ENCODE measurements around the gene SCFD2. TPM values are rescaled to one million over a fixed set of nuclear protein-coding genes. Genes with fewer than 3 reads are reported as not detected.

Gene SCFD2
- total and polyA plus RNA-seq, 9 donors = 5.1 to 42.1 (median 13.5) TPM

DNA sequence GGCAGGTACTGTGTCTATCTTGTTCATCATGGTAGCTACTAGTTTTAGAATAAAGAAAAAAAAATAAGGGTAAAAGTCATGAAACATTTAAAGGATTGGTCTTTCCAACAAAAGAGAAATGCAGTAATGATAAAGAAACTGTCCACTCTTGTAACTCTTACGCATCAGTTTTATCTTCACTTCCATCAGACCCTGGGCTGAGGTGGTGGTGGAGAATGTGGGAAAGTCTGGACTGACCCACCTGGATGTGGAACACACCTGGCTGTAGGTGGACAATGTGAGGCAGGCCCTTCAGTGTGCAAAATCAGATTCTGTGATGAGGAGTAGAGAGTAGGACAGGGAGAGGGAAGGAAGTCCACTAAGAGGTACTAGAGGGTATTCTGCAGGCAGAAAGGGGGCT, 375.2 kb downstream of the SCFD2 start:
- Histone ChIP-seq H3K27me3 (no peaks in the 10 kb centered on the region), H3K4me1 (ENCODE audit: insufficient read depth) (peaks cover 25% of the 10 kb centered on the region), H3K36me3 (no peaks in the 10 kb centered on the region), H3K27ac (no peak overlapping the region), H3K9me3 (no peaks in the 10 kb centered on the region), H3K4me3 (no peak overlapping the region)
- intact Hi-C loops (cut with DNase I) = no loop called here
- TF ChIP-seq EP300 (IDR thresholded peaks at IDR 0.05) (no peak), POLR2A (IDR thresholded peaks at IDR 0.05) (no peak)
- TF ChIP-seq, protein P1, sequence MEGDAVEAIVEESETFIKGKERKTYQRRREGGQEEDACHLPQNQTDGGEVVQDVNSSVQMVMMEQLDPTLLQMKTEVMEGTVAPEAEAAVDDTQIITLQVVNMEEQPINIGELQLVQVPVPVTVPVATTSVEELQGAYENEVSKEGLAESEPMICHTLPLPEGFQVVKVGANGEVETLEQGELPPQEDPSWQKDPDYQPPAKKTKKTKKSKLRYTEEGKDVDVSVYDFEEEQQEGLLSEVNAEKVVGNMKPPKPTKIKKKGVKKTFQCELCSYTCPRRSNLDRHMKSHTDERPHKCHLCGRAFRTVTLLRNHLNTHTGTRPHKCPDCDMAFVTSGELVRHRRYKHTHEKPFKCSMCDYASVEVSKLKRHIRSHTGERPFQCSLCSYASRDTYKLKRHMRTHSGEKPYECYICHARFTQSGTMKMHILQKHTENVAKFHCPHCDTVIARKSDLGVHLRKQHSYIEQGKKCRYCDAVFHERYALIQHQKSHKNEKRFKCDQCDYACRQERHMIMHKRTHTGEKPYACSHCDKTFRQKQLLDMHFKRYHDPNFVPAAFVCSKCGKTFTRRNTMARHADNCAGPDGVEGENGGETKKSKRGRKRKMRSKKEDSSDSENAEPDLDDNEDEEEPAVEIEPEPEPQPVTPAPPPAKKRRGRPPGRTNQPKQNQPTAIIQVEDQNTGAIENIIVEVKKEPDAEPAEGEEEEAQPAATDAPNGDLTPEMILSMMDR (IDR thresholded peaks at IDR 0.05) = no peak
- WGBS, 3 donors = 93 to 100% (median 98%) methylated on average over 1 of the region's 1 CpG
- DNase-seq = no peak

DNA sequence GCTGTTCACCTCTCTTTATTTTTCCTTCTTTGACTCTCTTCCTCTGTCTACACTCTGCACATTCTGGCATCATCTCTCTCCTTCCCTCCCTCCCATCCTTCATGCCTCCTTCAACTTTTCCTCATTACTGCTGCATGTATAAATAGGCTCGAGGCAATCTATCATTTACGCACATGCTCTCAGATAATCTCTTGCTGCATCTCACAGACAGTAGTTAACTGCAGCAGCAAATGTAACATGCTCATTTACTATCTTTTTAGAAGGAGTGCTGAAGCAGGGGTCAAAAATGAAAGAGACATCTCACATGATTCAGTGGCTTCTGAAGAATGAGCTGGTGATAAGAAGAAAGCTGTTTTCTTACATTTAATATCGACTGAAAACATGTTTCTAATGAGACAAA, 376.0 kb downstream of the SCFD2 start:
- TF ChIP-seq POLR2A (IDR thresholded peaks at IDR 0.05) = no peak
- TF ChIP-seq, protein P1 (IDR thresholded peaks at IDR 0.05) = no peak
- TF ChIP-seq EP300 (IDR thresholded peaks at IDR 0.05) = no peak
- WGBS, 3 donors = 12 to 14% (median 13%) methylated on average over 3 of the region's 3 CpGs
- peaks cover 21% of the 10 kb centered on the region for H3K4me1 ChIP-seq (ENCODE audit: insufficient read depth)
- no peak for DNase-seq
- H3K36me3 ChIP-seq = no peaks in the 10 kb centered on the region
- H3K27ac ChIP-seq = no peak overlapping the region
- no peaks in the 10 kb centered on the region for H3K27me3 ChIP-seq
- intact Hi-C loops (cut with DNase I) = loop anchor here in 2 of 4 donors (10.0 kb wide), 4 partner anchors 125 to 755 kb away; partner anchors contain the start of gene RASL11B (in 1 of the 2)
- H3K9me3 ChIP-seq = no peaks in the 10 kb centered on the region
- no peak overlapping the region for H3K4me3 ChIP-seq

DNA sequence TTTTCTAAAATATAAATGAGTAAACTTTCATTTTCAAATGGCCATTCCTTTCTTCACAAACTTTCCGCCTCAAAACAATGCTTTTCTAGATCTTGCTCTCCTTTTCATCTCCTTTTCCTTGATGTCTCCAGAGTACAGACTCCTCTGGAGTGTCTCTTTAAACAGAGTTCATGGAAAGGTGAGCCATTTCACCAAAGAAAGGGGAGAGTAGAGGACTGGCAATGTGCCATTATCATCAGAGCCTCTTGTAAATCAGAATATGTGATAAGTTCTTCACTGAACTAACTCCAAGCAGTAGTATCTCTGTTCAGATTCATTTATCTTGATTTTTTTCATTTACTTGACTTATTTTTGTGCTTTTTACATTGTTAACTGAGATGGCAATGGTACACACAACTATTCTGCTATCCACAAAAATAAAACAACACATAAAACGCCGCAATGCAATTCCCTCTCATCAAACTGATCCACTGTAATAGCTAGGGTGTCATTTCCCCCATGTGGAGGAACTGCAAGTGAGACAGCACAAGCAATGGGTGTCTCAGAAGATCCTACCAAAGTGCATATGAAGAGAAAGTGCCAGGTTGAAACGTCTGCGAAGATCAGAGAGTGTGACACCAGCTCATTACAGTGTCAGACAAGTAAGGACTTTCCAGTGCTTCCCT, 378.3 kb downstream of the SCFD2 start:
- Histone ChIP-seq H3K9me3 (no peaks in the 10 kb centered on the region), H3K4me1 (ENCODE audit: insufficient read depth) (peaks cover 14% of the 10 kb centered on the region), H3K4me3 (no peak overlapping the region), H3K36me3 (no peaks in the 10 kb centered on the region), H3K27me3 (no peaks in the 10 kb centered on the region), H3K27ac (peak overlapping the region in 1 of 2 donors; percentile 10)
- 56 to 63% (median 60%) methylated on average over 5 of the region's 5 CpGs for WGBS, 3 donors
- intact Hi-C loops (cut with DNase I) = loop anchor here in 2 of 4 donors (10.0 kb wide), 4 partner anchors 123 to 753 kb away; partner anchors contain the start of gene RASL11B (in 1 of the 2)
- TF ChIP-seq POLR2A (IDR thresholded peaks at IDR 0.05) (no peak), EP300 (IDR thresholded peaks at IDR 0.05) (no peak)
- TF ChIP-seq, protein P1 (IDR thresholded peaks at IDR 0.05) = no peak
- no peak for DNase-seq

DNA sequence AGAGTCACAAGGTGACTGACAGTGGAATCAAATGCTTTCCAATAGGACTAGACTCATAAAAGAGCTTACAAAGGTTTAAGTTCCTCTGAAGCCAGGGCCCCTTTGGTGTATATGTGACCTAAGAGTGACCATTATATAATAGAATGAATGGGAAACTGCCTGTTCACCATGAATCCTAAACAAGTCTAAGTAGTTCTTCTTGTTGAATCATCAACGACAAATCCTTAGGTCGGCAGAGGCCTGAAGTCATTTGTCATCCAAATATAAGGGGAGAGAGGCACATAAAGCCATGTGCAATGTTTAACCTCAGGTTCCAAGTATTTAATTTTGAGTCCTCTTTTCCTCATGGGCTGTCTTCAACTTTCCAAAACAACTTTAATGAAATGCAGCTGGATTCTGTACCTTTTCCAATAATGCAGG, 381.4 kb downstream of the SCFD2 start:
- WGBS, 3 donors = 6 to 18% (median 6%) methylated on average over 2 of the region's 2 CpGs
- DNase-seq = no peak
- no peaks in the 10 kb centered on the region for H3K36me3 ChIP-seq
- intact Hi-C loops (cut with DNase I) = loop anchor here (5.0 to 10.0 kb wide), 7 partner anchors 120 to 752 kb away; partner anchors contain the start of gene RASL11B (in 1 of the 4)
- peak overlapping the region in 1 of 2 donors; percentile 41 for H3K27ac ChIP-seq
- H3K4me1 ChIP-seq (ENCODE audit: insufficient read depth) = peaks cover 13% of the 10 kb centered on the region
- H3K4me3 ChIP-seq = no peak overlapping the region
- H3K9me3 ChIP-seq = no peaks in the 10 kb centered on the region
- TF ChIP-seq POLR2A (IDR thresholded peaks at IDR 0.05) (no peak), EP300 (IDR thresholded peaks at IDR 0.05) (no peak)
- TF ChIP-seq, protein P1 (IDR thresholded peaks at IDR 0.05) = no peak
- H3K27me3 ChIP-seq = no peaks in the 10 kb centered on the region

Data from ovary (tissue), 9 donors.